ENCODE measurements around the gene EIF4E2. TPM values are rescaled to one million over a fixed set of nuclear protein-coding genes. Genes with fewer than 3 reads are reported as not detected.
A peak's percentile ranks its signal among the peaks of the same experiment; 100 is the strongest.

EIF4E2 gene
- total RNA-seq, 4 donors from 2014 or later = 26.6 to 54.2 (median 34.1) TPM

DNA sequence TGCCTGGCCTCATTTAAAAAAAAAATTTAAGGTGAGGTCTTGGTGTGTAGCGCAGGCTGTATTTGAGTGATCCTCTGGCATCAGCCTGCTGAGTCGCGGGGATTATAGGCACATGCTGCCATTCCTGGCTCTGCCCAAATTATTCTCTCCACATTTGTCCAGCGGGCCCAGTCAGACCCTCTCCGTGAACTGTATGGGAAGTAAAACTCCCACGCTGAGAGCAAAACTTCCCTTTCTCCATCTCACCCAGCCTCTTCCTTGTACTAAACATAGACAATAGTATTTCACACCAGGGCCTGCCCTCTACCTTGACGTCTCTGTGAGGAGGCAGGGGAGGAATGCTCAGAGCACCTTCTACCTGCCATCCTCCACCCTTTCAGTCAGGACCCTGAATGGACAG, 37.0 kb downstream of the EIF4E2 start:
- Histone ChIP-seq H3K27ac (no peak overlapping the region), H3K36me3 (peaks cover 3% of the 10 kb centered on the region), H3K4me3 (no peak overlapping the region), H3K4me1 (peaks cover 26% of the 10 kb centered on the region), H3K27me3 (no peaks in the 10 kb centered on the region), H3K9me3 (no peaks in the 10 kb centered on the region)
- 77% methylated on average over 7 of the region's 7 CpGs for WGBS
- no peak for DNase-seq (ENCODE audit: low spot score in 2 of 2)
- TF ChIP-seq EP300 (IDR thresholded peaks at IDR 0.05) (no peak), POLR2A (IDR thresholded peaks at IDR 0.05) (no peak), POLR2AphosphoS5 (IDR thresholded peaks at IDR 0.05) (no peak)
- TF ChIP-seq, protein P1, sequence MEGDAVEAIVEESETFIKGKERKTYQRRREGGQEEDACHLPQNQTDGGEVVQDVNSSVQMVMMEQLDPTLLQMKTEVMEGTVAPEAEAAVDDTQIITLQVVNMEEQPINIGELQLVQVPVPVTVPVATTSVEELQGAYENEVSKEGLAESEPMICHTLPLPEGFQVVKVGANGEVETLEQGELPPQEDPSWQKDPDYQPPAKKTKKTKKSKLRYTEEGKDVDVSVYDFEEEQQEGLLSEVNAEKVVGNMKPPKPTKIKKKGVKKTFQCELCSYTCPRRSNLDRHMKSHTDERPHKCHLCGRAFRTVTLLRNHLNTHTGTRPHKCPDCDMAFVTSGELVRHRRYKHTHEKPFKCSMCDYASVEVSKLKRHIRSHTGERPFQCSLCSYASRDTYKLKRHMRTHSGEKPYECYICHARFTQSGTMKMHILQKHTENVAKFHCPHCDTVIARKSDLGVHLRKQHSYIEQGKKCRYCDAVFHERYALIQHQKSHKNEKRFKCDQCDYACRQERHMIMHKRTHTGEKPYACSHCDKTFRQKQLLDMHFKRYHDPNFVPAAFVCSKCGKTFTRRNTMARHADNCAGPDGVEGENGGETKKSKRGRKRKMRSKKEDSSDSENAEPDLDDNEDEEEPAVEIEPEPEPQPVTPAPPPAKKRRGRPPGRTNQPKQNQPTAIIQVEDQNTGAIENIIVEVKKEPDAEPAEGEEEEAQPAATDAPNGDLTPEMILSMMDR (IDR thresholded peaks at IDR 0.05) = no peak

DNA sequence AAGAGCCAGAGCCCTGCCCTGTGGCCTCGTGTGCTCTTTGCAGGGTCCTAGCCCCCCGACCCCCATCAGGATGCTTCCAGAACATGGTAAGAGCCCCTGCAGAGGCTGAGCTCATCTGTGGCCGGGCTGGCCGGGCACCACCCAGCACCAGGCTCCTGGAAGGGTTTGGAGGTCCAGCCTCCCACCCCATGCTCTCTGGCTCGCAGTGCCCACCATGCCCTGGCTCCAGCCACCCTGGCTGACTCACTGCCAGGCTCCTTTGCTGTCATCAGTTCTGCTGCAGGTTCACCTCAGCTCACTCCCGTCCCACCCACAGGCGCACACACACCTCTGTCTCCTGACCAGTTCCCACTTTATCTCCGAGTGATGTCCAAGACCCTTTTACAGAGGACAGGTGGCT, 37.5 kb downstream of the EIF4E2 start:
- no peak for TF ChIP-seq EP300 (IDR thresholded peaks at IDR 0.05)
- TF ChIP-seq POLR2AphosphoS5 (IDR thresholded peaks at IDR 0.05) = no peak
- TF ChIP-seq POLR2A (IDR thresholded peaks at IDR 0.05) = no peak
- TF ChIP-seq, protein P1 (IDR thresholded peaks at IDR 0.05) = no peak
- Histone ChIP-seq H3K27ac (no peak overlapping the region), H3K9me3 (no peaks in the 10 kb centered on the region), H3K36me3 (no peaks in the 10 kb centered on the region), H3K4me3 (no peak overlapping the region), H3K27me3 (no peaks in the 10 kb centered on the region), H3K4me1 (peaks cover 31% of the 10 kb centered on the region)
- DNase-seq (ENCODE audit: low spot score in 2 of 2) = no peak
- 87% methylated on average over 7 of the region's 8 CpGs for WGBS

DNA sequence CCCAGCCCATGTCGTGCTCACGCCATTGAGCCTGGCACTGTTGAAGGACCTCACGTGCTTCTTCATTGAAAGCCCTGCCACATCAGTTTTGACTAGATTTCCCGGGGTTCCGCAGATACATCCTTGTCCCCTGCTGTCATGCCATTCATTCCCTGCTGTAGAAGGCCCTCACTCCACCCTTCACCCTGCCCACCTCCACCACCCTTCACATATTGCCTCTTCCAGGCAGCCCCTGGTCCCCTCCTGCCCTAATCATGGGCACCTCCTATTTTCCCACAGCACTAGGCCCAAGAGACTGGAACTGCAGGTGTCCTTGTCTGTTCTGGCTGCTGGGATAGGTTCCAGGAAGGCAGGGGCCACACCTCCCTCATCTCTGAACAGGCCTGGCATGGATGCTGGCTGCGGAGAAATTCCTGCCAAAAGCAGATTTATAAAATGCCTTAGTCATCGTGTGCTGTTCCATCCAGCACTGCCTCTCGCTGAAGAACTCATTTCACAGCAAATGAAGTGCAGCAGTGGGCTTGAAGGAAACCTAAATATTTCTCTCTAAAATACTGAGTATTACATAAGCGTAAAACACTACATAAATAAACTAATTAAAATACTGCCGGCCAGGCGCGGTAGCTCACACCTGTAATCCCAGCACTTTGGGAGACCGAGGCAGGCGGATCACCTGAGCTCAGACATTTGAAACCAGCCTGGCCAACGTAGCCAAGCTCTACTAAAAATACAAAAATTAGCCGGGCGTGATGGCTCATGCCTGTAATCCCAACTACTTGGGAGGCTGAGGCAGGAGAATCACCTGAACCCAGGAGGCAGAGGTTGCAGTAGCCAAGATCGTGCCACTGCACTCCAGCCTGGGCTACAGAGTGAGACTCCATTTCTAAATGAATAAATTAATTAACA, 38.4 kb downstream of the EIF4E2 start:
- no peak overlapping the region for H3K4me3 ChIP-seq
- no peaks in the 10 kb centered on the region for H3K36me3 ChIP-seq
- no peaks in the 10 kb centered on the region for H3K9me3 ChIP-seq
- 51% methylated on average over 18 of the region's 18 CpGs for WGBS
- DNase-seq (ENCODE audit: low spot score in 2 of 2) = no peak
- peaks cover 39% of the 10 kb centered on the region for H3K4me1 ChIP-seq
- H3K27me3 ChIP-seq = no peaks in the 10 kb centered on the region
- peak overlapping the region; percentile 62 for H3K27ac ChIP-seq
- TF ChIP-seq POLR2AphosphoS5 (IDR thresholded peaks at IDR 0.05) (no peak), POLR2A (IDR thresholded peaks at IDR 0.05) (no peak), EP300 (IDR thresholded peaks at IDR 0.05) (no peak)
- TF ChIP-seq, protein P1 (IDR thresholded peaks at IDR 0.05) = no peak

DNA sequence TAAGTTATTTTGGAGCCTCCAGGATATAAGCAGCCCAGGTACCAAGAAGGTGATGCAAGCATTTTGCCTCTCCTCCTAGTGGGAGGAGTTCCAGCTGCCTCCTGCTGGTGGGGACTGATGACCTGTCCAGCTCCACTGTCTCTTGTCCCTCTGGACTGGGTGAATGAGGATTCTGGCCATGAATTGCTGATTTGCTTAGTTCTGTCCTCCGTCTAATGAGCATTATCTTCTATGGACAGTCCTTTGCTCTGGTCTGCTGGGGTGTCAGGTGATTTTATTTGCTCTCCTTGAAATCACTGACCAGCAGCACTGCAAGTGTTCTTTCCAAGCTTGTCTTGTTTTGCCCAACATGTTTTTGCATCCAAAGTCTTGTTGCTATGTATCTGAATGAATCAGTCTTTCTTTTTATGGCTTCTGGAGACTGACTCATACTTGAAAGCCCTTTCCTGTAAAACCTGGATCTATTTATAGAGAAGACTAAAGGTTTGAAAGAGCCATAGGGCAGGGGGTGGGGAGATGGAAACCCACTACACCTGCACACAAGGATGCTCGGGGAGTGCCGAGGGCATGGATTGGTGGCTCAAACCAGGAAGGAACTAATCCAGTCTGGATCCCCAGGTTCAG, 42.4 kb downstream of the EIF4E2 start:
- Histone ChIP-seq H3K9me3 (no peaks in the 10 kb centered on the region), H3K27ac (peak overlapping the region; percentile 70), H3K36me3 (no peaks in the 10 kb centered on the region), H3K4me1 (peaks cover 35% of the 10 kb centered on the region), H3K27me3 (no peaks in the 10 kb centered on the region), H3K4me3 (no peak overlapping the region)
- TF ChIP-seq POLR2AphosphoS5 (IDR thresholded peaks at IDR 0.05) (no peak), POLR2A (IDR thresholded peaks at IDR 0.05) (no peak), EP300 (IDR thresholded peaks at IDR 0.05) (no peak)
- TF ChIP-seq, protein P1 (IDR thresholded peaks at IDR 0.05) = no peak
- 46% methylated on average over 3 of the region's 3 CpGs for whole genome bisulfite sequencing
- DNase-seq (ENCODE audit: low spot score in 2 of 2) = no peak

DNA sequence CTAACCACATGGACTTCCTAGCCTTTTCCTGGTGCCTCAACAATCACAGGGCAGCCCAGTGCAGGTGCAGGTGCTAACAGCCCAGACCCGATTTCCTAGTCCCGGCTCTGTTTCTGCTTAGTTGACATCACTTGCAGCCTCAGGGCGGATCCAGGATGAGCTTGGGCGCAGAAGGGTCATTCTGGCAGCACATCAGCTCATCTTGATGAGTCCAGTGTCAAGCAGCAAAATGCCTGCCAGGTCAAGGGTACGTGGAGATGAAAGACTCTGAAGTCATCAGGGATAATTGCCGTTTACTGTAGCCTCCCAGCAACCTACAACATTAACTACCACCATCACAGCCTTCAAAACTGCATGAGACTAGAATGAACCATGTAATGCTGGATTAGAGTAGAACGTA, 43.5 kb downstream of the EIF4E2 start:
- no peaks in the 10 kb centered on the region for H3K36me3 ChIP-seq
- DNase-seq (ENCODE audit: low spot score in 2 of 2) = no peak
- TF ChIP-seq, protein P1 (IDR thresholded peaks at IDR 0.05) = no peak
- TF ChIP-seq POLR2A (IDR thresholded peaks at IDR 0.05) (no peak), POLR2AphosphoS5 (IDR thresholded peaks at IDR 0.05) (no peak)
- H3K4me3 ChIP-seq = no peak overlapping the region
- H3K27ac ChIP-seq = no peak overlapping the region
- WGBS = 62% methylated on average over 7 of the region's 7 CpGs
- H3K9me3 ChIP-seq = no peaks in the 10 kb centered on the region
- H3K4me1 ChIP-seq = peaks cover 24% of the 10 kb centered on the region
- H3K27me3 ChIP-seq = no peaks in the 10 kb centered on the region
